Measurements from ENCODE around the gene SYT12. TPM values are rescaled to one million over a fixed set of nuclear protein-coding genes. Genes with fewer than 3 reads are reported as not detected.

Gene SYT12
- polyA plus RNA-seq, 1 donor from 2014 or later = 2.3 TPM

DNA sequence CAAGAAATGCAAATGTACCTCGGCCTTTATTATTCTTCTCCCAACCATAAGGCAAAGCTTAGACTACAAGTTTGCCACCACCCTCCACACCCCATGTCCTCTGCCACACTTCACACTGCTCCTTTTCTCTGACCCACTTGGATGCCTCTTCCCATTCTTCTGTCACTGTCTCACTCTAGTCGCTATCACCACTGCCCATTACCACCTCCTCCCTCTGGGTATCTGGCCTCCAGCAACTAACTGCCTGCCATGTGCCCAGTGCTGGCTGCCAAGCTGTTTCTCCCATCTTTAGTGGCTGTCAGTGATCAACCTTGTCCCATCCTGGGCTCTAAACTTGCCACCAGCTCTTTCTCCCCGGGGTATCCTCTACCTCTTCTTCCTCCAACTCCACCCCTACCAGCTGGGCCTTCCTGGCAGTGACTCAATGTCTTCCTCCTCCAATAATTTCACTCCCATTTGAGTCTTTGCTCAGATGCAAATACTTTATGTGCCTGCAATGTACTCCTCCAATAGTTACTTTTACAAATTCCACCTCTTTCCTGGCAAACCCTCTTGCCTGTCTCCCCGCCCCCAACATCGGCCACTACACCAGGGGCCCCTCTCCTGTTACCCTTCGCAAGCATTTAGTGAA lies 76.0 kb downstream of the SYT12 start:
- Histone ChIP-seq H3K9me2 (ENCODE audit: insufficient read depth, low read length) (no peaks in the 10 kb centered on the region), H3K9me3 (ENCODE audit: low read length) (no peaks in the 10 kb centered on the region), H3K9ac (ENCODE audit: low read length) (no peak overlapping the region), H3K27me3 (ENCODE audit: insufficient read depth, low read depth, low read length) (no peaks in the 10 kb centered on the region), H3K4me3 (ENCODE audit: low read length) (no peak overlapping the region), H3K36me3 (ENCODE audit: insufficient read depth, low read length) (no peaks in the 10 kb centered on the region), H3K4me2 (ENCODE audit: low read length) (no peak overlapping the region), H3F3A (ENCODE audit: insufficient read depth, low read length, poor library complexity, severe bottlenecking) (no peaks in the 10 kb centered on the region), H2AFZ (ENCODE audit: low read depth, low read length) (no peak overlapping the region), H4K20me1 (ENCODE audit: insufficient read depth) (no peaks in the 10 kb centered on the region), H3K79me2 (replicated peaks; ENCODE audit: insufficient read depth, low read length) (no peaks in the 10 kb centered on the region), H3K27ac (ENCODE audit: low read length) (no peak overlapping the region)
- TF ChIP-seq SMC3 (conservative IDR thresholded peaks at IDR 0.05; ENCODE audit: poor library complexity) = no peak
- no peak for TF ChIP-seq MXI1 (conservative IDR thresholded peaks at IDR 0.05; ENCODE audit: poor library complexity, severe bottlenecking)
- no peak for TF ChIP-seq EZH2 (IDR thresholded peaks at IDR 0.05; ENCODE audit: borderline replicate concordance, insufficient read depth, low read length, poor library complexity, severe bottlenecking)
- no peak for TF ChIP-seq POLR2AphosphoS5 (IDR thresholded peaks at IDR 0.05)
- no peak for TF ChIP-seq EP300 (conservative IDR thresholded peaks at IDR 0.05; ENCODE audit: poor library complexity, severe bottlenecking)
- TF ChIP-seq RAD21 (conservative IDR thresholded peaks at IDR 0.05) = no peak
- no peak for TF ChIP-seq REST (IDR thresholded peaks at IDR 0.05; ENCODE audit: borderline replicate concordance)
- TF ChIP-seq TAF1 (IDR thresholded peaks at IDR 0.05; ENCODE audit: low read depth) = no peak
- TF ChIP-seq, protein P1, sequence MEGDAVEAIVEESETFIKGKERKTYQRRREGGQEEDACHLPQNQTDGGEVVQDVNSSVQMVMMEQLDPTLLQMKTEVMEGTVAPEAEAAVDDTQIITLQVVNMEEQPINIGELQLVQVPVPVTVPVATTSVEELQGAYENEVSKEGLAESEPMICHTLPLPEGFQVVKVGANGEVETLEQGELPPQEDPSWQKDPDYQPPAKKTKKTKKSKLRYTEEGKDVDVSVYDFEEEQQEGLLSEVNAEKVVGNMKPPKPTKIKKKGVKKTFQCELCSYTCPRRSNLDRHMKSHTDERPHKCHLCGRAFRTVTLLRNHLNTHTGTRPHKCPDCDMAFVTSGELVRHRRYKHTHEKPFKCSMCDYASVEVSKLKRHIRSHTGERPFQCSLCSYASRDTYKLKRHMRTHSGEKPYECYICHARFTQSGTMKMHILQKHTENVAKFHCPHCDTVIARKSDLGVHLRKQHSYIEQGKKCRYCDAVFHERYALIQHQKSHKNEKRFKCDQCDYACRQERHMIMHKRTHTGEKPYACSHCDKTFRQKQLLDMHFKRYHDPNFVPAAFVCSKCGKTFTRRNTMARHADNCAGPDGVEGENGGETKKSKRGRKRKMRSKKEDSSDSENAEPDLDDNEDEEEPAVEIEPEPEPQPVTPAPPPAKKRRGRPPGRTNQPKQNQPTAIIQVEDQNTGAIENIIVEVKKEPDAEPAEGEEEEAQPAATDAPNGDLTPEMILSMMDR (IDR thresholded peaks at IDR 0.05; ENCODE audit: poor library complexity, severe bottlenecking) = no peak

- Histone ChIP-seq H3K9ac (ENCODE audit: low read length) (no peak overlapping the region), H3K9me3 (ENCODE audit: low read length) (no peaks in the 10 kb centered on the region), H3K79me2 (replicated peaks; ENCODE audit: insufficient read depth, low read length) (no peaks in the 10 kb centered on the region), H3K4me3 (ENCODE audit: low read length) (no peak overlapping the region), H3K36me3 (ENCODE audit: insufficient read depth, low read length) (no peaks in the 10 kb centered on the region), H4K20me1 (ENCODE audit: insufficient read depth) (no peaks in the 10 kb centered on the region), H3K27ac (ENCODE audit: low read length) (no peak overlapping the region), H3K27me3 (ENCODE audit: insufficient read depth, low read depth, low read length) (no peaks in the 10 kb centered on the region), H3F3A (ENCODE audit: insufficient read depth, low read length, poor library complexity, severe bottlenecking) (no peaks in the 10 kb centered on the region), H3K9me2 (ENCODE audit: insufficient read depth, low read length) (no peaks in the 10 kb centered on the region), H2AFZ (ENCODE audit: low read depth, low read length) (no peak overlapping the region), H3K4me2 (ENCODE audit: low read length) (no peak overlapping the region)
- TF ChIP-seq POLR2AphosphoS5 (IDR thresholded peaks at IDR 0.05) = no peak
- no peak for TF ChIP-seq MXI1 (conservative IDR thresholded peaks at IDR 0.05; ENCODE audit: poor library complexity, severe bottlenecking)
- TF ChIP-seq, protein P1 (IDR thresholded peaks at IDR 0.05; ENCODE audit: poor library complexity, severe bottlenecking) = no peak
- no peak for TF ChIP-seq RAD21 (conservative IDR thresholded peaks at IDR 0.05)
- TF ChIP-seq SMC3 (conservative IDR thresholded peaks at IDR 0.05; ENCODE audit: poor library complexity) = no peak
- no peak for TF ChIP-seq TAF1 (IDR thresholded peaks at IDR 0.05; ENCODE audit: low read depth)
- no peak for TF ChIP-seq EZH2 (IDR thresholded peaks at IDR 0.05; ENCODE audit: borderline replicate concordance, insufficient read depth, low read length, poor library complexity, severe bottlenecking)
- no peak for TF ChIP-seq REST (IDR thresholded peaks at IDR 0.05; ENCODE audit: borderline replicate concordance)
- TF ChIP-seq EP300 (conservative IDR thresholded peaks at IDR 0.05; ENCODE audit: poor library complexity, severe bottlenecking) = no peak
These were observed 76.9 kb downstream of the SYT12 start for GRCh38 chr11:67099831-67100324.

Data from neural cell (in vitro differentiated cells).